CD14-positive monocyte (primary cell): ENCODE data around the gene C17orf113. TPM values are rescaled to one million over a fixed set of nuclear protein-coding genes. Genes with fewer than 3 reads are reported as not detected.
"Not testable (repeated sequence)": the region's sequence is repeated elsewhere in the genome, so short reads cannot be mapped to it uniquely, and the experiment has no call there.

Experiments used
- DNase-seq, 3 donors: peaks; one replicate each; pipeline ENCODE4 v3.0.0-alpha.2; 2011 to 2022
- H2AFZ ChIP-seq: 2 replicates; pipeline ENCODE4 v1.6.0; 2012; ENCODE audit warnings: mild to moderate bottlenecking, low read depth, low read length, inconsistent platforms; ENCODE audit not compliant: insufficient read depth, poor library complexity, severe bottlenecking
- H3K27ac ChIP-seq, 2 donors: 1 replicate in 1 of 2; 2 replicates in 1 of 2; pipeline ENCODE4 v1.5.1; 2012 to 2013; ENCODE audit warnings: low read length in 2 of 2, control low read depth in 1 of 2, inconsistent platforms in 1 of 2, low read depth in 1 of 2, mild to moderate bottlenecking in 1 of 2
- H3K27me3 ChIP-seq, 2 donors: one replicate each; pipeline versions ENCODE4 v1.6.0 to v1.6.1; 2011 to 2013; ENCODE audit warnings: low read length in 2 of 2; ENCODE audit not compliant: control insufficient read depth in 2 of 2, insufficient read depth in 2 of 2
- H3K36me3 ChIP-seq, 2 donors: replicated peaks in 1 of 2; 1 replicate in 1 of 2; 2 replicates in 1 of 2; pipeline versions ENCODE4 v1.5.1 to v1.6.1; 2012 to 2013; ENCODE audit warnings: low read length in 2 of 2, control low read depth in 1 of 2, inconsistent platforms in 1 of 2, mild to moderate bottlenecking in 1 of 2; ENCODE audit not compliant: insufficient read depth in 2 of 2, control insufficient read depth in 1 of 2
- H3K4me1 ChIP-seq, 2 donors: 1 replicate in 1 of 2; 2 replicates in 1 of 2; pipeline versions ENCODE4 v1.5.1 to v1.6.1; 2012 to 2013; ENCODE audit warnings: low read length in 2 of 2, control low read depth in 1 of 2, inconsistent platforms in 1 of 2, mild to moderate bottlenecking in 1 of 2, moderate library complexity in 1 of 2; ENCODE audit not compliant: insufficient read depth in 2 of 2, control insufficient read depth in 1 of 2
- H3K4me2 ChIP-seq: replicated peaks from 2 replicates; pipeline ENCODE3; 2012; ENCODE audit warnings: low read length, moderate library complexity, mild to moderate bottlenecking; ENCODE audit not compliant: poor library complexity, severe bottlenecking; ENCODE audit errors: extremely low read depth
- H3K4me3 ChIP-seq, 3 experiments: fragments of 200-600 bp in 1 of 3; sonication (generic) in 1 of 3; replicated peaks in 1 of 3; 1 replicate in 2 of 3; 2 replicates in 1 of 3; pipeline ENCODE4 v1.5.1; 2011 to 2013; ENCODE audit warnings: low read length in 3 of 3, mild to moderate bottlenecking in 3 of 3, control low read depth in 2 of 3, low read depth in 2 of 3, inconsistent platforms in 1 of 3, moderate library complexity in 1 of 3
- H3K79me2 ChIP-seq: 2 replicates; pipeline ENCODE4 v1.6.0; 2012; ENCODE audit warnings: mild to moderate bottlenecking, control low read depth, inconsistent platforms, low read length, moderate library complexity; ENCODE audit not compliant: insufficient read depth
- H3K9ac ChIP-seq: 2 replicates; pipeline ENCODE4 v1.6.0; 2017; ENCODE audit warnings: low read length, mild to moderate bottlenecking; ENCODE audit not compliant: insufficient read depth, poor library complexity, severe bottlenecking
- H3K9me3 ChIP-seq, 2 donors: replicated peaks in 1 of 2; 1 replicate in 1 of 2; 2 replicates in 1 of 2; pipeline versions ENCODE4 v1.5.1 to v1.6.1; 2012 to 2013; ENCODE audit warnings: low read length in 2 of 2, control low read depth in 1 of 2; ENCODE audit not compliant: control insufficient read depth in 1 of 2, insufficient read depth in 1 of 2
- H4K20me1 ChIP-seq: 2 replicates; pipeline ENCODE4 v1.6.0; 2012; ENCODE audit warnings: mild to moderate bottlenecking, low read length, control low read depth, moderate library complexity; ENCODE audit not compliant: insufficient read depth
- H3K27ac Mint-ChIP-seq, 7 donors: one replicate each; pipeline ENCODE4 v1.8.0; 2020; ENCODE audit warnings: mild to moderate bottlenecking in 7 of 7, mixed read lengths in 7 of 7, moderate library complexity in 6 of 7, inconsistent platforms in 2 of 7
- H3K27me3 Mint-ChIP-seq, 3 donors: one replicate each; pipeline ENCODE4 v1.8.0; 2021 to 2022; ENCODE audit warnings: low read depth in 3 of 3, mild to moderate bottlenecking in 3 of 3, mixed read lengths in 3 of 3, moderate library complexity in 3 of 3, inconsistent platforms in 1 of 3
- H3K36me3 Mint-ChIP-seq, 2 donors: one replicate each; pipeline ENCODE4 v1.8.0; 2020; ENCODE audit warnings: mixed read lengths in 2 of 2, inconsistent platforms in 1 of 2, mild to moderate bottlenecking in 1 of 2
- H3K4me1 Mint-ChIP-seq: one replicate; pipeline ENCODE4 v1.8.0; 2020; ENCODE audit warnings: mild to moderate bottlenecking, mixed read lengths
- H3K4me3 Mint-ChIP-seq, 2 donors: one replicate each; pipeline ENCODE4 v1.8.0; 2020; ENCODE audit warnings: mild to moderate bottlenecking in 2 of 2, mixed read lengths in 2 of 2, moderate library complexity in 1 of 2
- H3K9me3 Mint-ChIP-seq, 7 donors: one replicate each; pipeline ENCODE4 v1.8.0; 2020 to 2022; ENCODE audit warnings: mixed read lengths in 7 of 7, mild to moderate bottlenecking in 6 of 7, moderate library complexity in 6 of 7, inconsistent platforms in 2 of 7
- WGBS: methylation state at CpG from one replicate; pipeline ENCODE4 v1.1.5; 2013; ENCODE audit warnings: missing lambda C conversion rate; ENCODE audit not compliant: insufficient coverage; 5-methylcytosine and 5-hydroxymethylcytosine counted together
- intact Hi-C, 2 donors: fragments of 100-400 bp; cut with micrococcal nuclease; formaldehyde crosslinking; loops; one replicate each; pipeline versions ENCODE4 v1.15.0 to v1.15.1; 2023
- polyA plus RNA-seq, 3 donors: library from polyadenylated mRNA; depleted of rRNA in 1 of 3; unstranded in 2 of 3; stranded (reverse) in 1 of 3; fragments of 300-500 nt in 2 of 3; fragments of >200 nt in 1 of 3; fragmentation: Illumina TruSeq in 2 of 3; gene quantifications; 1 replicate in 2 of 3; 2 replicates in 1 of 3; pipeline ENCODE4 v1.2.3, GENCODE V29; 2012 to 2021
- TF ChIP-seq, protein P1 (sequence below): fragments of 200-600 bp; IDR thresholded peaks from one replicate; pipeline ENCODE4 v1.8.0; 2022; ENCODE audit warnings: antibody characterized with exemption, mild to moderate bottlenecking

C17orf113 gene
- polyA plus RNA-seq, 3 donors, result 0.20 to 0.52 (median 0.28) TPM

DNA sequence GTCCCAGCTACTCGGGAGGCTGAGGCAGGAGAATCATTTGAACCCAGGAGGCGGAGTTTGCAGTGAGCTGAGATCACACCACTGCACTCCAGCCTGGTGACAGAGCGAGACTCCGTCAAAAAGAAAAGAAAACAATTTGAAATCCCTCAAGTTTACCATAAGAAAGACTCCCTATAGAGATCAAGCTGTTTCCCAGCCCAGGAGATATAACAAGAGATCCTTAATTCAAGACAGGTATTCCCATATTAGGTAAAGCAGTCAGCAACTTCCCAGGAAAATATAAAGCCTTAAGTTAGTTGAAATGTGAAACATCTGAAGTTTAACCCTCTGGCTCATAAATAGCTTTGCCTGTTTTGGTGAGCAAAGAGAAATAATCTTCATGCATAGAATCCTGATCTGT lies 38.0 kb downstream of the C17orf113 start:
- not testable (repeated sequence) for H3K9ac ChIP-seq, H3K4me3 Mint-ChIP-seq, H3K4me3 ChIP-seq, H2AFZ ChIP-seq, H3K36me3 ChIP-seq, H3K27me3 Mint-ChIP-seq, H3K4me2 ChIP-seq, H3K9me3 Mint-ChIP-seq, DNase-seq, H3K9me3 ChIP-seq, H3K27me3 ChIP-seq
- peaks cover 9 to 28% of the 10 kb centered on the region in 2 donors for H3K36me3 Mint-ChIP-seq
- peaks cover 100% of the 10 kb centered on the region for H3K79me2 ChIP-seq
- intact Hi-C loops, result loop anchor here in 1 of 2 donors (5.0 kb wide), 1 partner anchor 45 kb away; the partner anchor contains the start of gene CNP
- H3K4me1 Mint-ChIP-seq, result peaks cover 68% of the 10 kb centered on the region
- peaks cover 41% of the 10 kb centered on the region for H4K20me1 ChIP-seq
- WGBS, result 50% methylated on average over 1 of the region's 4 CpGs
- H3K27ac ChIP-seq, result peak overlapping the region in 1 of 2 donors; percentile 79
- peaks cover 59 to 80% of the 10 kb centered on the region in 2 donors for H3K4me1 ChIP-seq
- H3K27ac Mint-ChIP-seq, result peak overlapping the region in 6 of 7 donors; percentile 24 to 93 (median 61)

DNA sequence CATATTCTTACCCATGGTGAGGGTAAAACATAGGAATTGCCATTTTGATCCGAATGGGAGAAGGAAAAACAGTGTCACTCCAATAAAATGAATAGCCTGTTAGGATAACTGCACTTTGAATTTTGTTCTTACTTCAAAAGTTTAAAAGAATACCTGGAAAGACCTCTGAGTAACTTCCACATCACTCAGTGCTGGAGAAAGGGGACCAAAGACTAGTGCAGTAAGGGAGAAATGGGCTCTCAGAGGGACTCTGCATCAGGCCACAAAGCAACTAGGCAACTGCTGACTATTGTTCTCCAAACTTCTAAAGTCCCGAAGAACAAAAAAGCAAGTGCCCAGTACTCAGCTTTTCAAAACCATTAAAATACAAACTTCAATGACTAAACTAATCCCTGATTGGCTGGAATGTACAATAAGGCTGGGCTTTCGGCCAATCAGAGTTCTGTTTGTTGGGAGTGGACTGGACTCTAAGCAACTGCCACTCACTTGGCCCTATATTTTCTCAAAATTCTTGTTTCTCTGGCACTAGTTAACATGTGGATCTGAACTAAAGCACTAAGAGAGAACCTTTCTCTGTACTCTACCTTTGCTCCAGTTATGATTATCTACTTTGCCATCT lies 39.4 kb downstream of the C17orf113 start:
- TF ChIP-seq, protein P1, sequence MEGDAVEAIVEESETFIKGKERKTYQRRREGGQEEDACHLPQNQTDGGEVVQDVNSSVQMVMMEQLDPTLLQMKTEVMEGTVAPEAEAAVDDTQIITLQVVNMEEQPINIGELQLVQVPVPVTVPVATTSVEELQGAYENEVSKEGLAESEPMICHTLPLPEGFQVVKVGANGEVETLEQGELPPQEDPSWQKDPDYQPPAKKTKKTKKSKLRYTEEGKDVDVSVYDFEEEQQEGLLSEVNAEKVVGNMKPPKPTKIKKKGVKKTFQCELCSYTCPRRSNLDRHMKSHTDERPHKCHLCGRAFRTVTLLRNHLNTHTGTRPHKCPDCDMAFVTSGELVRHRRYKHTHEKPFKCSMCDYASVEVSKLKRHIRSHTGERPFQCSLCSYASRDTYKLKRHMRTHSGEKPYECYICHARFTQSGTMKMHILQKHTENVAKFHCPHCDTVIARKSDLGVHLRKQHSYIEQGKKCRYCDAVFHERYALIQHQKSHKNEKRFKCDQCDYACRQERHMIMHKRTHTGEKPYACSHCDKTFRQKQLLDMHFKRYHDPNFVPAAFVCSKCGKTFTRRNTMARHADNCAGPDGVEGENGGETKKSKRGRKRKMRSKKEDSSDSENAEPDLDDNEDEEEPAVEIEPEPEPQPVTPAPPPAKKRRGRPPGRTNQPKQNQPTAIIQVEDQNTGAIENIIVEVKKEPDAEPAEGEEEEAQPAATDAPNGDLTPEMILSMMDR, result no peak
- WGBS, result no CpG with 5 or more reads among the region's 3 CpGs
- peak overlapping the region in 1 of 2 donors; percentile 73 for H3K4me3 Mint-ChIP-seq
- Histone ChIP-seq H3K4me1 (peaks cover 55 to 74% of the 10 kb centered on the region in 2 donors), H3K27ac (peak overlapping the region; percentile 24 to 79), H3K4me3 (peak overlapping the region in 1 of 3 experiments; percentile 63), H3K36me3 (peaks cover 0 to 8% of the 10 kb centered on the region in 2 donors), H3K27me3 (no peaks in the 10 kb centered on the region), H3K9me3 (no peaks in the 10 kb centered on the region), H3K79me2 (peaks cover 100% of the 10 kb centered on the region), H2AFZ (no peak overlapping the region), H3K9ac (peak overlapping the region; percentile 24), H4K20me1 (peaks cover 54% of the 10 kb centered on the region), H3K4me2 (peak overlapping the region; percentile 74)
- H3K9me3 Mint-ChIP-seq, result no peaks in the 10 kb centered on the region
- intact Hi-C loops, result loop anchor here in 1 of 2 donors (5.0 kb wide), 1 partner anchor 44 kb away; the partner anchor contains the start of gene CNP
- no peaks in the 10 kb centered on the region for H3K27me3 Mint-ChIP-seq
- H3K4me1 Mint-ChIP-seq, result peaks cover 70% of the 10 kb centered on the region
- DNase-seq, result peak; percentile 30 to 59 (median 58)
- peak overlapping the region; percentile 82 to 94 (median 93) for H3K27ac Mint-ChIP-seq
- peaks cover 9 to 33% of the 10 kb centered on the region in 2 donors for H3K36me3 Mint-ChIP-seq

DNA sequence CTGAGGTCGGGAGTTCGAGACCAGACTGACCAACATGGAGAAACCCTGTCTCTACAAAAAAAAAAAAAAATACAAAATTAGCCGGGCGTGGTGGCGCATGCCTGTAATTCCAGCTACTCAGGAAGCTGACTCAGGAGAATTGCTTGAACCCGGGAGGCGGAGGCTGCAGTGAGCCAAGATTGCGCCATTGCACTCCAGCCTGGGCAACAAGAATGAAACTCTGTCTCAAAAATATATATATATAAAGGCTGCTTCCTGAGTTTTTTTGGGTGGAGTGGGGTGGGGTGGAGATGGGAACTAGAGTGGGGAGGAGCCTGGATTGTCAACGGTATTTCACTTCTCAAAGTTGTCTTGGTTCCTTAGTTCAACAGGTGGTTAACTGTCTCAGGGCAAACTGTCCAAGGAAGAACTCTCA lies 40.1 kb downstream of the C17orf113 start:
- Histone ChIP-seq H3K4me1 (peaks cover 54 to 66% of the 10 kb centered on the region in 2 donors), H3K4me2 (peak overlapping the region; percentile 74), H3K27ac (peak overlapping the region; percentile 49 to 79), H3K4me3 (peak overlapping the region in 2 of 3 experiments; percentile 5 to 63), H4K20me1 (peaks cover 62% of the 10 kb centered on the region), H3K9ac (peak overlapping the region; percentile 24), H3K79me2 (peaks cover 100% of the 10 kb centered on the region)
- intact Hi-C loops, result loop anchor here in 1 of 2 donors (5.0 kb wide), 1 partner anchor 43 kb away; the partner anchor contains the start of gene CNP
- H3K27me3 Mint-ChIP-seq, H2AFZ ChIP-seq, H3K9me3 Mint-ChIP-seq, H3K36me3 ChIP-seq, H3K9me3 ChIP-seq, H3K27me3 ChIP-seq: not testable (repeated sequence)
- H3K27ac Mint-ChIP-seq, result peak overlapping the region; percentile 82 to 94 (median 93)
- peak; percentile 43 to 52 (median 49) for DNase-seq
- peak overlapping the region; percentile 65 to 73 for H3K4me3 Mint-ChIP-seq
- WGBS, result 0% methylated on average over 1 of the region's 9 CpGs
- H3K4me1 Mint-ChIP-seq, result peaks cover 69% of the 10 kb centered on the region
- peaks cover 7 to 29% of the 10 kb centered on the region in 2 donors for H3K36me3 Mint-ChIP-seq
